ENCODE measurements around the gene MKNK2.
"Not testable (repeated sequence)": the region's sequence is repeated elsewhere in the genome, so short reads cannot be mapped to it uniquely, and the experiment has no call there.

MKNK2 gene

DNA sequence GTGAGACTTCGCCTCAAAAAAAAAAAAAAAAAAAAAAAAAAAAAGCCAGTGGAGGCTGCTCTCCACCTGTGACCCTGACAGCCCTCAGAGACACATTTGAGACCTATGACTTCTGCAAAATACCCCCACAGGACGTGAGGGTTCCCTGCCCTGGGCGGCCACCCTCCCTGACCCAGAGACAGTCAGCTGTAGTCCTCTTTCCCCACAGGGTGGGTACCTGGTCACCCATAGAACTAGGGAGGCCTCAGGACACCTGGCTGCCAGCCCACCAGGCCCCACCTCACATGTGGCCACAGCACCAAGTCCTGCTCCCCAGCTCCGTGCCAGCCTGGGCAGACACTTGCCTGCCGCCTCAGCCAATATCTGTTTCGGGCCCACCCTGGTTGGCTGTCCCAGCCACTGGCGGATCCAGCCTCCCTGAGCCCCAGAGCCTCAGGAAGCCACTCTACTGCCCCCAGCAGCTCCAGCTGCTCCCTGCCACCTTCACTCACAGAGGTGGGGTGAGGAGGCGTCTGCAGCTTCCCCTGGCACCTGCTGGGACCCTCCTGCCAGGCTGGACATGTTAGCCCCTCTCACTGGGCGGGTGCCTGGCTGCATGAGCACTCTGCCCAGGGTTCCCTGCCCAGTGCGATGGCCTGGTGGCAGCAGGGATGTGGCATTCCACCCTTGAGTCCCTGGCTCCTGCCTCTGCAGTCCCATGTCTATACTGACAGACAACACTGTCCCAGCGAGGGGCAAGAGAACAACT is 6.9 kb downstream of the MKNK2 start:
- DNase-seq (ENCODE audit: low spot score): no peak

DNA sequence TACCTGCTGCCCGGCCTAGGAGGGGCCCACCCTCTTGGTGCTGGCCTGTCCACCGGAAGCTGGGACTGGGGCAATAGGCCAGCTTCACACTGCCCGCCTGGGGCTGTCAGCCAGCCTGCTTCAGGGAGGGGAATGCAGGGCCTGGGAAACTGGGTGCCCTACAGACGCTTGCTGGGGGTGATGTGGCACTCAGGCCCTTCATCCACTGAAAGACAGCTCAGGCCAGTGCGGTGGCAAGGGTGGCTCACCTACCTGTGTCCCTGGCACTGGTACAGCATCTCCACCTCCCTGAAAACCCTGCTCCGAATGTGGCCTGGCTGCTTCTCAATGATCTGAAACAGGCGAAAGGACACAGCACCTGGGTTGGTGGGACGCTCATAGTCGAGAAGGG is 7.8 kb downstream of the MKNK2 start:
- DNase-seq (ENCODE audit: low spot score): no peak

- no peak for DNase-seq (ENCODE audit: low spot score)
These were observed 8.4 kb downstream of the MKNK2 start for GRCh38 chr19:2042485-2043250.

GRCh38 chr19:2041683-2042484 is 9.2 kb downstream of the MKNK2 start:
- no peak for DNase-seq (ENCODE audit: low spot score)

- DNase-seq (ENCODE audit: low spot score): no peak
These were observed 9.7 kb downstream of the MKNK2 start for GRCh38 chr19:2041433-2041682.

DNA sequence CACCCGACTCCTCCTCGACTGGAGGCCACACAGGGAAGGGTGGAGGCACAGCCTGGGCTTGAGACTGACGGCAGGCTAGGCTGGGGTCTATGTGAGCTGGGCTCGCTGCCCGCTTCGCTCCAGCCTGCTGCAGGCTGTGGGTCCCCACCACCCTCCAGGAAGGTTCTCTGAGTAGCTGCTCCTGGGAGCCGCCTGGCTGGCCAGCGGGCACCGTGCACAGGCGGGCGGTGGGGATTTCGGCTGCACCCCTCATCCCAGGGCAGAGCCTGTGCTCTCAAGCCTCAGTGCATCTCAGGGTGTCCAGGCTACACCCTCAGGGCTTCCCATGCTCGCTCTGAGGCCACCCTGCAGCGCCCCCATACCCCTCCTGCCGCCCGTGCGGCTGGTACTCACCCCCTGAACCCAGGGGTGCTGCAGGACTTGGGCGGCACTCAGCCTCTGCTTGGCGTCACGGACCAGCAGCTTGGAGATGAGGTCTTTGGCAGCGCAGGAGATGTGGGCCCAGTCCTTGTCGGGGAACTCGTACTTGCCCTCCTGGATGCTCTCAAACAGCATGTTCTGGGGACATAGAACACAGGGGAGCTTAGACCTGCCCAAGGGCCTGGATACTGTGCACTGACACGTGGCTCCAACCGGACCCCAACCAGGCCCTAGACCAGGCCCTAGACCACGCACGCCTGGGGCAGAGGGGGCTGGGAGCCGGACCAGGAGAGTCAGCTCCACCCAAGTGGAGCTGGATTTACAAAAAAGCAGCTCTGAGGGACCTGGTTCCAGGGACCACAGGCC is 10.2 kb downstream of the MKNK2 start:
- no peak for DNase-seq (ENCODE audit: low spot score)

DNA sequence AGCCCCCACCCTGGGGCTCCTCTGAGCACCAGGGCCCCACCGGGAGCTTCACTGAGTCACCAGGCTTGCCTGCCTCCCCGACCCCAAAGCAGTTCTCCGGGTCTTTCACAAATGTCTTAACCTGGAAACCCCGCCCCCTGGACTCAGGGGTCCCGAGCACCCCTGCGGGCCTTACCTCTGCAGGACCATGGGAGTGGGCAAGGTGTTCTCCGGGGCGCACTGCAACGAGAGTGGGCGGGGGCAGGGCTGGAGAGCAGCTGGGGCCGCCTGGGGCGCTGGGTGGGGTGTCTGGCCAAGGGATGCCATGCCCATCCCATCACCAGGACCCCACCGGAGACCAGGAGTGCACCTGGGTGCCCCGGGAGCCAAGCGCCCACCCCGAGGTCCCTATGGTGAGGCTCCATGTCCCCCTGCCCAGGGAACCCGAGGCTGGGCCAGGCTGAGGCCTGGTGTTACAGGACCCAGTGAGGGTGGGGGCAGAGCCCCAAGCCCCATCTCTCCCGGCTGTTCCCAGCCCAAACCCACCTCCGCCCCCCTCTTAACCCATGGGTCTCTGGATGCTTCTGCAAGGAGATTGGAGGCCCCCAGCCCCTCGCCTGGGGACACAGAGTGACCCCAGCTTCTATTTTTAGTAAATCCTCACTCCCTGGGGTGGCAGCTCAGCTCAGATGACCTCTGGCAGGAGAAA is 10.9 kb downstream of the MKNK2 start:
- no peak for DNase-seq (ENCODE audit: low spot score)

- no peak for DNase-seq (ENCODE audit: low spot score)
These were observed 11.7 kb downstream of the MKNK2 start for GRCh38 chr19:2039089-2039958.

DNA sequence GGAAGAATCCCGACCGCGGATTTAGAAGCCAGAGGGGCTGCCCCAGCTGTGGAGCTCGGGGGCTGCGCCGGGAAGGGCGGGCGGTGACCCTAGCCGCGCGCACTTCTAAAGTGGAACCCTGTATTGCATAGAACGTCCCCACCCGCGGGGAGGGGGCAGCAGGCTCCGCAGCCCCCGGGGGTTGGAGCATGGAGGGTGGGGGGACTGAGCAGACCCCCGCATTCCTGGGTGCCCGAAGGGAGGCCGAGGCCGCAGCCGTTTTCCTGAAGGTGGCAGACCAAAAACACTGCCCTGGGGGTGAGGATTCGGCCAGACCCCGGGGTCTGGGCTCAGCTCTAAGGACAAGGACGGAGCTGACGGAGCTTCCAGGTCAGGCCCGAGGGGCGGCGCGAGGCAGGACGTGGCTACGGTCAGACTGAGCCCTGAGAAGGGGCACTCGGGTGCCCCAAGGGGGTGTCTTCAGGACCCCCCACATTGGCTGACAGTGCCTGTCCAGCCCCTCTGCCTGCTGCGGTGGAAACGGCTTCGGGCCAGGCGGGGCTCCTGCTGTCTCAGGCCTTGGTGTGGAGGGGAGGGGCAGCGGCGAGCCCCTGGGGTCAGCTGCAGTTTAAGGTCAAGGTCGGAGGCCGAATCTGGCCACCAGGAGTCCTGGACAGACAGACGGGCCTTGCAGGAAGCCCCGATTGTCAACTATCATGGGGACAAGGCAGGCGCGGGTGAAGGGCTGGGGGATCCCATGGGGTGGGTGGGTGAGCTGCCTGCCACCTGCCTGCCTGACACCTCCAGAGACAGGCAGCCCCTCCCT is 12.6 kb downstream of the MKNK2 start:
- no peak for DNase-seq (ENCODE audit: low spot score)

- no peak for DNase-seq (ENCODE audit: low spot score)
These were observed 13.3 kb downstream of the MKNK2 start for GRCh38 chr19:2037651-2038255.

DNA sequence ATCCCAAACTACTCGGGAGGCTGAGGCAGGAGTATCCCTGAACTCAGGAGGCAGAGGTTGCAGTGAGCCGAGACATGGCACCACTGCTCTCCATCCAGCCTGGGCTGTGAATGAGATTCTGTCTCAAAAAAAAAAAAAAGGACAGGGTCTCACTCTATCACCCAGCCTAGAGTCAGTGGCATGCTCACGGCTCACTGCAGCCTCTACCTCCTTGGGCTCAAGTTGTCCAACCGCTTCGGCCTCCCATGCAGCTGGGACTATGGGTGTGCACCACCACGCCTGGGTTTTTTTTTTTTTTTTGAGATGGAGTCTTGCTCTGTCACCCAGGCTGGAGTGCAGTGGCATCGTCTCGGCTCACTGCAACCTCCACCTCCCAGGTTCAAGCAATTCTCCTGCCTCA is 14.6 kb downstream of the MKNK2 start:
- DNase-seq (ENCODE audit: low spot score): no peak

DNA sequence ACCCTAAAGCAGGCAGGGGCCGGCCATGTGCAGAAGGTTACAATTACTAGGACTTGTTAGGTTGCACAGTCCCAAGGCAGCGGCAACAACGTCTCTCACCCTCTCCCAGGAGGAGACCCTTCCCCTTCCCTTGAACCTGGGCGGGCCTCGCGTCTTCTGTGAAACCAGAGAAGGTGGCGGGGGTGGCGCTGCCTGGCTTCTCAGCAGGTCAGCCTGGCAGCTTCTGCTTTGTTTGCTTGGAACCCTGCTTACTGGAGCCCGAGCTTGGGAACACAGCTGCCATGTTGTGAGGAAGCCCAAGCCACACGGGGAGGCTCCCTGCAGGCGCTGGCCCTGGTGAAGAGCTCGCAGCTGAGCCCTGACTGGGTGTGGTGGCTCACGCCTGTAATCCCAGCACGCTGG is 15.5 kb downstream of the MKNK2 start:
- DNase-seq (ENCODE audit: low spot score): no peak

- no peak for DNase-seq (ENCODE audit: low spot score)
These were observed 16.1 kb downstream of the MKNK2 start for GRCh38 chr19:2034729-2035589.

- DNase-seq (ENCODE audit: low spot score): not testable (repeated sequence)
These were observed 16.8 kb downstream of the MKNK2 start for GRCh38 chr19:2034253-2034652.

DNA sequence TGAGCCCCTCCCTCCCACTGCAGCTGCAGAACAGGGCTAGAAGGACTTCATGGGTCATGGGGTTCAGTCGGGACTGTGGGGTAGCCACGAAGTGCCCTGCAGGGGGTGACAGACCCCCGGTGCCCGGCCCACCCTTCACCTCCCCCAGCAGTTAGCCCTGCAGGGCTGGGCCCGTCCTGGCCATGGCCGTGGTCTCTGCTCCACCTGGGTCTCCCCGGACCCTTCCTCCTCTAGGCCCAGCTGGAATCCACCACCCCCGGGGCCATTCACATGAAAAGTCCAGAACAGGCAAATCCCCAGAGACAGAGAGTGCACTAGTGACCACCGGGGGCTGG is 17.3 kb downstream of the MKNK2 start:
- no peak for DNase-seq (ENCODE audit: low spot score)

DNA sequence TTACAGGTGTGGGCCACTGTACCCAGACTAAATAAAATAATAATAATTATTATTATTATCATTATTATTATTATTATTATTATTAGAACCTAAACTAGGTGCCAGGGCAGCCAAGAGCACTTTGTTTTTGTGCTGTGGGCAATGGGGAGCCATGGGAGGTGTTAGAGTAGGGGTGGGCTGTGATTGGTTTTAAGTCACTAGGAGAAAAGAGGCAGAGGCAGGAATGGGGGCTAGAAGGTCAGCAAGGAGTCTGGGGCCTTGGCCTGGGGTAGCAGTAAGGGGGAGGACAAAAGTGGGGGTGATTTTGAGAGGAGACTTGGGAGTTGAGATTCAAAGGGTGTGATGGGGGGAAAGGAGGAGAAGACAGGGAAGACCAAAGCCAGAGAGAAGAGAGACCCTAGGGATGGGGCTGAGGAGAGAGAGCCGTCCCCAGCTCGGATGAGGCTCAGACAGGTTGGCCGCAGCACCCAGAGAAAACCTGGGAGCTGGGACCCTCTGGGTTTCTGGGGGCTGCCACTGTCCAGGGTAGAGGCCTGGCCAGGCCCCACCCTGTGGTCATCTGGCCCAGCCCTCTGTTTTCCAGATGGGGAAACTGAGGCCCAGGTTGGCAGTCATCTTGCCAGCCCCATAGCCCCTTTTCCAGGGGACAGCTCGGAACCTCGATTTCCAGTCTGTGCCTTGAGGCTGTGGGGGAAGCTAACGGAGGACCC is 17.8 kb downstream of the MKNK2 start:
- DNase-seq (ENCODE audit: low spot score): no peak

DNA sequence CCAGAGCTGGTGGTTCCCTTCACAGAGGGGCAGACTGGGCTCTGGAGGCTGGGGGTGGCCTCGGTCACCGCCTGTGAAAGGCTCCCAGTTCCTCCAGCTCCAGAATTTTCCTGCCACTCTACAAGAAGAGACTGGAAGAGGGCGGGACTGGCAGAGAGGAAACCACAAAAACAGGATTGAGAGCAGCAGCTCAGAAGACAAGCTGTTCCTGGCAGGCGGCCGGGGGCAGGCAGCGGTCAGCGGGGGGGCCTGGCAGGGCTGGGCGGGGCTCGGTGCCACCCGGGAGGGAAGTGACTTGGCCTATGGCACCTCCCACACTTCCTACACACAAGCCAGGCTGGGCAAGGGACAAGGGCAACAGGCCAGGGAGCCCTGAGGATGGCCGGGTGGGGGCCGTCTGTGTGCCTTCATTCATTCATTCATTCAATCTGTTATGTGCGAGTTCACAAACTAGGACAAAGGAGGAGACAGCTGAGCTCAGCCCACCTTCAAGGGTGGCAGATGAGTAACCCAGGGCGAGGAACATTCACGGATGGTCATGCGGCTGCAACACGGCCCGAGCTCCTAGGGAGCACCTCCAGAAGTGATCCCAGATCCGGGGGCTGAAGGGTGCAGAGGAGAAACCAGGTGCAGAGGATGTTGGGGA is 18.6 kb downstream of the MKNK2 start:
- no peak for DNase-seq (ENCODE audit: low spot score)
